Neuronal stem cell (in vitro differentiated cells): Measurements from ENCODE around the gene CRACR2A.

Source experiments
- DNase-seq: peaks from one replicate; pipeline ENCODE4 v3.0.0-alpha.2; 2013; ENCODE audit warnings: low spot score
- H2AFZ ChIP-seq: one replicate; pipeline ENCODE4 v1.6.1; 2013; ENCODE audit warnings: mild to moderate bottlenecking, low read length, inconsistent platforms
- H2AK5ac ChIP-seq: 2 replicates; pipeline ENCODE4 v1.6.1; 2013; ENCODE audit warnings: low read depth, mild to moderate bottlenecking, inconsistent platforms, low read length, moderate library complexity, mixed read lengths
- H2BK120ac ChIP-seq: 2 replicates; pipeline ENCODE4 v1.6.1; 2013; ENCODE audit warnings: low read depth, mild to moderate bottlenecking, inconsistent platforms, low read length, moderate library complexity, mixed read lengths
- H2BK12ac ChIP-seq: one replicate; pipeline ENCODE4 v1.6.1; 2013; ENCODE audit warnings: low read length, inconsistent platforms
- H2BK15ac ChIP-seq: 2 replicates; pipeline ENCODE4 v1.6.1; 2013; ENCODE audit warnings: mild to moderate bottlenecking, low read length, inconsistent platforms, mixed read lengths
- H2BK5ac ChIP-seq: one replicate; pipeline ENCODE4 v1.6.1; 2013; ENCODE audit warnings: inconsistent platforms, mild to moderate bottlenecking, low read length, moderate library complexity
- H3K14ac ChIP-seq: one replicate; pipeline ENCODE4 v1.6.1; 2013; ENCODE audit warnings: low read length, inconsistent platforms
- H3K18ac ChIP-seq: 2 replicates; pipeline ENCODE4 v1.6.1; 2013; ENCODE audit warnings: low read length, inconsistent platforms
- H3K23ac ChIP-seq: 2 replicates; pipeline ENCODE4 v1.6.1; 2013; ENCODE audit warnings: low read depth, mild to moderate bottlenecking, mixed read lengths, low read length, inconsistent platforms; ENCODE audit not compliant: poor library complexity
- H3K27ac ChIP-seq: replicated peaks from 3 replicates; pipeline ENCODE4 v1.5.1; 2013; ENCODE audit warnings: low read length, inconsistent platforms
- H3K27me3 ChIP-seq, 3 experiments: 2 replicates each; pipeline ENCODE4 v1.6.1; 2013; ENCODE audit warnings: low read length in 3 of 3, mild to moderate bottlenecking in 2 of 3, inconsistent platforms in 1 of 3, low read depth in 1 of 3, mixed read lengths in 1 of 3, moderate library complexity in 1 of 3; ENCODE audit not compliant: control insufficient read depth in 3 of 3, insufficient read depth in 3 of 3
- H3K36me3 ChIP-seq, 2 donors: replicated peaks in 1 of 2; 2 replicates each; pipeline ENCODE4 v1.6.1; 2013; ENCODE audit warnings: low read length in 2 of 2; ENCODE audit not compliant: control insufficient read depth in 2 of 2, insufficient read depth in 2 of 2
- H3K4ac ChIP-seq: 2 replicates; pipeline ENCODE4 v1.6.1; 2013; ENCODE audit warnings: inconsistent platforms, mild to moderate bottlenecking, low read length, moderate library complexity
- H3K4me1 ChIP-seq, 2 donors: 1 replicate in 1 of 2; 2 replicates in 1 of 2; pipeline ENCODE4 v1.6.1; 2013; ENCODE audit warnings: low read length in 2 of 2, low read depth in 1 of 2; ENCODE audit not compliant: control insufficient read depth in 2 of 2, insufficient read depth in 1 of 2
- H3K4me2 ChIP-seq: one replicate; pipeline ENCODE4 v1.6.1; 2013; ENCODE audit warnings: mild to moderate bottlenecking, low read length, inconsistent platforms; ENCODE audit not compliant: insufficient read depth, poor library complexity, severe bottlenecking
- H3K4me3 ChIP-seq, 2 donors: 2 replicates each; pipeline ENCODE4 v1.5.1; 2013; ENCODE audit warnings: low read length in 2 of 2, mild to moderate bottlenecking in 2 of 2, inconsistent platforms in 1 of 2, moderate library complexity in 1 of 2
- H3K79me1 ChIP-seq: one replicate; pipeline ENCODE4 v1.6.1; 2013; ENCODE audit warnings: low read depth, mild to moderate bottlenecking, inconsistent platforms, low read length, moderate library complexity
- H3K9ac ChIP-seq: one replicate; pipeline ENCODE4 v1.6.1; 2013; ENCODE audit warnings: mild to moderate bottlenecking, low read depth, low read length, inconsistent platforms; ENCODE audit not compliant: poor library complexity
- H3K9me3 ChIP-seq, 2 donors: replicated peaks in 1 of 2; 2 replicates each; pipeline versions ENCODE3 to v1.6.1; 2013; ENCODE audit warnings: low read length in 2 of 2, mild to moderate bottlenecking in 2 of 2, inconsistent platforms in 1 of 2, low read depth in 1 of 2, mixed read lengths in 1 of 2, moderate library complexity in 1 of 2; ENCODE audit not compliant: control insufficient read depth in 2 of 2, insufficient read depth in 1 of 2
- H4K8ac ChIP-seq: one replicate; pipeline ENCODE4 v1.6.1; 2013; ENCODE audit warnings: low read depth, mild to moderate bottlenecking, inconsistent platforms, low read length, moderate library complexity
- H4K91ac ChIP-seq: one replicate; pipeline ENCODE4 v1.6.1; 2013; ENCODE audit warnings: low read length, low read depth, mild to moderate bottlenecking, inconsistent platforms; ENCODE audit not compliant: poor library complexity
- WGBS, 2 donors: extraction: QIAGEN DNeasy Blood & Tissue Kit; methylation state at CpG; one replicate each; pipeline ENCODE4 v1.1.7; 2013; ENCODE audit warnings: missing lambda C conversion rate in 2 of 2, mixed read lengths in 1 of 2; ENCODE audit not compliant: insufficient read length in 2 of 2, insufficient replicate concordance in 1 of 2; ENCODE audit errors: extremely low coverage in 2 of 2; 5-methylcytosine and 5-hydroxymethylcytosine counted together

Gene CRACR2A

GRCh38 chr12:3571724-3572123, 181.2 kb downstream of the CRACR2A start:
- Histone ChIP-seq H2BK5ac (no peak overlapping the region), H3K27me3 (no peaks in the 10 kb centered on the region), H3K4me2 (no peak overlapping the region), H3K4me1 (peaks cover 16 to 23% of the 10 kb centered on the region in 2 donors), H3K14ac (no peak overlapping the region), H2BK120ac (no peak overlapping the region), H3K9ac (no peak overlapping the region), H4K8ac (no peak overlapping the region), H2BK15ac (no peak overlapping the region), H2BK12ac (no peak overlapping the region), H3K36me3 (no peaks in the 10 kb centered on the region), H4K91ac (no peak overlapping the region), H3K23ac (no peak overlapping the region), H3K4ac (no peak overlapping the region), H3K18ac (no peak overlapping the region), H2AFZ (peak overlapping the region; percentile 11), H3K27ac (no peak overlapping the region), H3K4me3 (no peak overlapping the region), H2AK5ac (no peak overlapping the region), H3K79me1 (no peaks in the 10 kb centered on the region), H3K9me3 (no peaks in the 10 kb centered on the region)
- DNase-seq, result no peak

- H3K4me3 ChIP-seq, result no peak overlapping the region
- no peak overlapping the region for H2BK5ac ChIP-seq
- H3K36me3 ChIP-seq, result no peaks in the 10 kb centered on the region
- H3K4ac ChIP-seq, result no peak overlapping the region
- no peak overlapping the region for H3K23ac ChIP-seq
- no peak overlapping the region for H2BK120ac ChIP-seq
- H3K9me3 ChIP-seq, result no peaks in the 10 kb centered on the region
- no peak overlapping the region for H3K14ac ChIP-seq
- no peak for DNase-seq
- no CpG with 5 or more reads among the region's 1 CpG for WGBS, 2 donors
- no peaks in the 10 kb centered on the region for H3K79me1 ChIP-seq
- no peak overlapping the region for H4K91ac ChIP-seq
- no peaks in the 10 kb centered on the region for H3K27me3 ChIP-seq
- H3K4me2 ChIP-seq, result no peak overlapping the region
- no peak overlapping the region for H3K27ac ChIP-seq
- H2BK12ac ChIP-seq, result no peak overlapping the region
- no peak overlapping the region for H4K8ac ChIP-seq
- no peak overlapping the region for H3K18ac ChIP-seq
- no peak overlapping the region for H2AFZ ChIP-seq
- no peak overlapping the region for H2AK5ac ChIP-seq
- H3K4me1 ChIP-seq, result peaks cover 16 to 27% of the 10 kb centered on the region in 2 donors
- no peak overlapping the region for H2BK15ac ChIP-seq
- H3K9ac ChIP-seq, result no peak overlapping the region
These were observed 181.6 kb downstream of the CRACR2A start for GRCh38 chr12:3571323-3571722.

DNA sequence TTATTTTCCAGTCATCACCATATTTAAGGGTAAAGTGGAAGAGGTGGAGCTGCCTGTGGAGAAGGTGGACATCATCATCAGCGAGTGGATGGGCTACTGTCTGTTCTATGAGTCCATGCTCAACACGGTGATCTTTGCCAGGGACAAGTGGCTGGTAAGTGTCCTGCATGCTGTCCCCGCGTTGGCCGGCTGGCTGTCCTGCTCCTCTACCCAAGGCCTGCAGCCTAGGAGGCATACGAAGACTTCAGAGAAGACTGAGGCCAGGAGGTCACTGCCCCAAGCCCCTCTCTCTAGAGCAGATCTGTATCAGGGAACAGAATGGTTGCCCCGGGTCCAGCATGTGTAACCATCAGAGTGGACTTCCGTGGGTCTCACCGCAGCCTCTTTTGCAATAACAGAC, 184.2 kb downstream of the CRACR2A start:
- H2BK120ac ChIP-seq, result no peak overlapping the region
- no peak for DNase-seq
- H3K79me1 ChIP-seq, result no peaks in the 10 kb centered on the region
- no peak overlapping the region for H3K9ac ChIP-seq
- no peak overlapping the region for H3K4me2 ChIP-seq
- H2BK5ac ChIP-seq, result no peak overlapping the region
- peak overlapping the region; percentile 27 for H3K23ac ChIP-seq
- H2AK5ac ChIP-seq, result no peak overlapping the region
- no peak overlapping the region for H3K27ac ChIP-seq
- H3K36me3 ChIP-seq, result no peaks in the 10 kb centered on the region
- no peak overlapping the region for H3K4me3 ChIP-seq
- H2AFZ ChIP-seq, result no peak overlapping the region
- peaks cover 7 to 27% of the 10 kb centered on the region in 2 donors for H3K4me1 ChIP-seq
- WGBS, 2 donors, result no CpG with 5 or more reads among the region's 9 CpGs
- no peaks in the 10 kb centered on the region for H3K9me3 ChIP-seq
- H2BK12ac ChIP-seq, result no peak overlapping the region
- H3K27me3 ChIP-seq, result no peaks in the 10 kb centered on the region
- H3K14ac ChIP-seq, result no peak overlapping the region
- H4K91ac ChIP-seq, result no peak overlapping the region
- no peak overlapping the region for H3K4ac ChIP-seq
- H2BK15ac ChIP-seq, result no peak overlapping the region
- H4K8ac ChIP-seq, result no peak overlapping the region
- peak overlapping the region; percentile 77 for H3K18ac ChIP-seq

DNA sequence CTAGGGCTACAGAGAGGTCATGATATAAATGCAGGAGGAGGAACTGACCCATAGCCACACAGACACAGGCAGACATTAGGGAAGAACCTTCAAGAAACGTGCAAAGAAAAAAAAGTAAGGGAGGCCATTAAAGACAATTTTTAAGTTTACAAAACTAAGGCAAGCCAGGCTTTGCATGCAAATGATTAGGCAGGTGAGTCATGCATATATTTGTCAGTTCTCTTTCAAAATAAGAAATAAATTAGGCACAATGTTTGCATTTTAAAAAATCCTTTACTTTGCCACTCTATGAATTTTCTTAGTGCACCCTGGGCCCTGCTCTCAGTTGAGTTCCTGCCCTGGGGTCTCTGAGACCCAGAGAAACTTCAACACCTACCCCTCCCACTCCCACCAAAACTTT, 186.9 kb downstream of the CRACR2A start:
- H3K14ac ChIP-seq, result no peak overlapping the region
- no peak overlapping the region for H2BK15ac ChIP-seq
- no CpG with 5 or more reads among the region's 1 CpG for WGBS, 2 donors
- H2BK12ac ChIP-seq, result no peak overlapping the region
- H2AFZ ChIP-seq, result no peak overlapping the region
- no peak for DNase-seq
- no peak overlapping the region for H3K9ac ChIP-seq
- H3K18ac ChIP-seq, result no peak overlapping the region
- no peaks in the 10 kb centered on the region for H3K27me3 ChIP-seq
- no peak overlapping the region for H2BK5ac ChIP-seq
- H3K79me1 ChIP-seq, result no peaks in the 10 kb centered on the region
- H3K4me2 ChIP-seq, result no peak overlapping the region
- H4K8ac ChIP-seq, result no peak overlapping the region
- H3K36me3 ChIP-seq, result no peaks in the 10 kb centered on the region
- H3K9me3 ChIP-seq, result no peaks in the 10 kb centered on the region
- H3K27ac ChIP-seq, result no peak overlapping the region
- peaks cover 0 to 12% of the 10 kb centered on the region in 2 donors for H3K4me1 ChIP-seq
- no peak overlapping the region for H4K91ac ChIP-seq
- H2BK120ac ChIP-seq, result no peak overlapping the region
- H3K4ac ChIP-seq, result no peak overlapping the region
- H3K4me3 ChIP-seq, result no peak overlapping the region
- no peak overlapping the region for H2AK5ac ChIP-seq
- H3K23ac ChIP-seq, result no peak overlapping the region
